WI38 (cell line): ENCODE measurements around the gene TGM4.

Experiments used
- H3K4me3 ChIP-seq: 2 replicates; pipeline ENCODE4 v1.5.1; 2011; ENCODE audit warnings: low read depth, mild to moderate bottlenecking, control low read depth, low read length
- TF ChIP-seq, protein P1 (sequence below): IDR thresholded peaks from 2 replicates; pipeline ENCODE4 v1.5.1; 2012; ENCODE audit warnings: low read depth, mild to moderate bottlenecking, control low read depth, low read length

The TGM4 gene

DNA sequence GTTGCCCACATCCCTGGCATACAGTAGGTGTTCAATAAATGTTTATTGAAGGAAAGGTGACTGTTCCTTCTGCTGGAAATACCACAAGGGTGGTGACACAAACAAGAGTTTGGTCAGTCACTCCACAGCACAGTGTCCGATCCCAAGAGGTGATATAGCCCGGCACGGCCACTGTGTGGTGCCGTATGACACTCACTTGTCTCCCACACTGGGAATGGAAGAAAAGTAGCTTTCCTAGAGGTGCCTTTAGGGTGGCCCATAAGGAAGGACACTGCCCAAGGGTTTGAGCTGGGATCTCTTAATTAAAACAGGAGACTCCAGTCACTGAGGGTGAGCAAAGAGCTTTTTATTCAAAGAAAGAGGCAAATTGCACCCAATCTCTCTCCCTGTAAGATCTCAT lies 40.5 kb downstream of the TGM4 start:
- H3K4me3 ChIP-seq, result no peak overlapping the region
- TF ChIP-seq, protein P1, sequence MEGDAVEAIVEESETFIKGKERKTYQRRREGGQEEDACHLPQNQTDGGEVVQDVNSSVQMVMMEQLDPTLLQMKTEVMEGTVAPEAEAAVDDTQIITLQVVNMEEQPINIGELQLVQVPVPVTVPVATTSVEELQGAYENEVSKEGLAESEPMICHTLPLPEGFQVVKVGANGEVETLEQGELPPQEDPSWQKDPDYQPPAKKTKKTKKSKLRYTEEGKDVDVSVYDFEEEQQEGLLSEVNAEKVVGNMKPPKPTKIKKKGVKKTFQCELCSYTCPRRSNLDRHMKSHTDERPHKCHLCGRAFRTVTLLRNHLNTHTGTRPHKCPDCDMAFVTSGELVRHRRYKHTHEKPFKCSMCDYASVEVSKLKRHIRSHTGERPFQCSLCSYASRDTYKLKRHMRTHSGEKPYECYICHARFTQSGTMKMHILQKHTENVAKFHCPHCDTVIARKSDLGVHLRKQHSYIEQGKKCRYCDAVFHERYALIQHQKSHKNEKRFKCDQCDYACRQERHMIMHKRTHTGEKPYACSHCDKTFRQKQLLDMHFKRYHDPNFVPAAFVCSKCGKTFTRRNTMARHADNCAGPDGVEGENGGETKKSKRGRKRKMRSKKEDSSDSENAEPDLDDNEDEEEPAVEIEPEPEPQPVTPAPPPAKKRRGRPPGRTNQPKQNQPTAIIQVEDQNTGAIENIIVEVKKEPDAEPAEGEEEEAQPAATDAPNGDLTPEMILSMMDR, result peak; percentile 34

DNA sequence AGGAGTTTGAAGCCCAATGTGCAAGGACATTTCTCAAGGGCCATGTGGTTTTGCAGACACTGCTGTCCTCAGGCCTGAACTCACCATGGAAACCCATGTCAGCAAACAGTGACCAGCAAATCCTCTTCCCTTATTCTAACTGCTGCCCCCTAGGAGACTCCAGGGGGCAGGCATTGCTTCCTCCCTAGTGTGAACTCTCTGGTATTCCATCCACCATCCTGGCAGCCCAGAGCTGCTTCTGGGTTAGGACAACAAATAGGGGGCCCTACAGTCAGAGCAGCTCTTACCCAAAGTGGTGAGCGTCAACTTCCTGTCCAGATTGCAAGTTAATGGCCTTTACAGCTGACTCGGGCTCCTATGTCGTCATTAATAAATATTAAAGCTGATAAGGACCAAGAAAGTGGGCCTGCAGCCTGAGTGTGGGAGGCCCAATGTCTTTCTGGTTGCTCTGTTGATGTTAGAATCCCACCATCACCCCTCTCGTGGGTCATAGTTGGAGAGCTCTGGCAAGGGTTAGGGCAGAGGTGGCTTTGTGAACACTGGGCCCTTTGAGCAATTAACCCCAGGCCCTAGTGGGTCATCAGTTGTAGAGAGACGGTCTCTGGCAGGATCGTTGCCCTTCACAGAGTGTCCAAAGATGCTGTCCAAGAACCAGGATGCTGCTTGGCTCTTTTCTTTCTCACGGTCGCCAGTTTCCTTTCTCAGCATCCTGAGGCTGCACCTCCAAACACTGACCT lies 41.5 kb downstream of the TGM4 start:
- TF ChIP-seq, protein P1, result 0 out of 2 replicates have a peak, but pooled peaks have one; percentile 7
- no peak overlapping the region for H3K4me3 ChIP-seq

DNA sequence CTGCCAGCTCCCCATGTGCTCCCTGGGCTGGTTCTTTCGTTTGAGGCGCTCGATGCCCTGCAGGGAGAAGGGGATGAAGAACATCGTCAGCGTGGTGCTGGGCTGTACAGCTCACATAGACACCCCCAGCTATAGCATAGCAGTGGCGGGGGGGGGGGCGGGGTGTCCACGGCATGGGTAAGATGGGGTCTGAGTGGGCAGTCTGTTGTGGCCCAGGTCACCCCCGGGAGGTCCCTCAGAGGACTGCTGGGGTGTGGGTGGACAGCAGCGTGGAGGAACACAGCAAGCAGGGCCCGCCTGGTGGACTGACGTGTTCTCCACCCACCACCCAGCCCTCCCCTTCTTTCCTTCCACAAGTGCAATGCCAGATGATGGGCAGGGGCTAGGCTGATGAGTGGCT lies 43.7 kb downstream of the TGM4 start:
- TF ChIP-seq, protein P1, result no peak

DNA sequence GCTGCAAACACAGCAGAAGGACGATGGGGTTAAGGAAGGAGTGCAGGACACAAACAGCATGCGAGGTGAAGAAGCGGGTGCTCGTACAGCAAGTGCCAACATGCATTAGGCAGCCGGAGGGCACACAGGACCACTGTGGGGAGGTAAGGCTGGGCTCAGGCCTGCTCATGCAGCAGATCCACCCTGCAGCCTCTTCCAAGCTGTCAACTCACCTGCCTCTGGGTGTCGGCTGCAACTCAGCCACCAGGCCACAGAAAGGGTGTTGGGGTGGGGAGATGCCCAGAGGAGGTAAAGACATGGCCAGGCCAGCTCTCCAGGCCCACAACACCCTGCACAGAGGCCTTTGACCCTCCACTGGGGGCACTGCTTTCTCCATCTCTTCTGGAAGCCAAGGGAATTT lies 44.2 kb downstream of the TGM4 start:
- H3K4me3 ChIP-seq, result no peak overlapping the region
- TF ChIP-seq, protein P1, result no peak

More for the DNA sequence above, 43.7 kb downstream of the TGM4 start:
- H3K4me3 ChIP-seq, result no peak overlapping the region

DNA sequence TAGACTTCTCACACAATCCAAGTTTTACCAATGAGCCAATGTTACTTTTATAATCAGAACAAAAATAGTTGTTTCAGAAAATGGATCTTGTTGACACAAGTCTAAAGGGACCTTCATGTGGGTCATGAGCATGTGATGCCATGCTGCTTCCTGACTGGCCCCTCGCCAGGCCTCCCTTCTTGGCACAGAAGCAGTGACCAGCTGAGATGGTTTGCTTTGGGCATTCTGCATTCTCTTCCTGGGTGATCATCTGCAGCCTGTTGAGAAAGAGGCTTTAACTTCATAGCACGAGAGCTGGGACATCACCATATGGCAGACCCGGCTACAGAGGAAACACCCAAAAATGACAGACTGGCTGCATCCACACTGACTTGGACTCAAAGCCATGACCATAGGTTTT lies 45.7 kb downstream of the TGM4 start:
- H3K4me3 ChIP-seq, result no peak overlapping the region
- TF ChIP-seq, protein P1, result no peak

DNA sequence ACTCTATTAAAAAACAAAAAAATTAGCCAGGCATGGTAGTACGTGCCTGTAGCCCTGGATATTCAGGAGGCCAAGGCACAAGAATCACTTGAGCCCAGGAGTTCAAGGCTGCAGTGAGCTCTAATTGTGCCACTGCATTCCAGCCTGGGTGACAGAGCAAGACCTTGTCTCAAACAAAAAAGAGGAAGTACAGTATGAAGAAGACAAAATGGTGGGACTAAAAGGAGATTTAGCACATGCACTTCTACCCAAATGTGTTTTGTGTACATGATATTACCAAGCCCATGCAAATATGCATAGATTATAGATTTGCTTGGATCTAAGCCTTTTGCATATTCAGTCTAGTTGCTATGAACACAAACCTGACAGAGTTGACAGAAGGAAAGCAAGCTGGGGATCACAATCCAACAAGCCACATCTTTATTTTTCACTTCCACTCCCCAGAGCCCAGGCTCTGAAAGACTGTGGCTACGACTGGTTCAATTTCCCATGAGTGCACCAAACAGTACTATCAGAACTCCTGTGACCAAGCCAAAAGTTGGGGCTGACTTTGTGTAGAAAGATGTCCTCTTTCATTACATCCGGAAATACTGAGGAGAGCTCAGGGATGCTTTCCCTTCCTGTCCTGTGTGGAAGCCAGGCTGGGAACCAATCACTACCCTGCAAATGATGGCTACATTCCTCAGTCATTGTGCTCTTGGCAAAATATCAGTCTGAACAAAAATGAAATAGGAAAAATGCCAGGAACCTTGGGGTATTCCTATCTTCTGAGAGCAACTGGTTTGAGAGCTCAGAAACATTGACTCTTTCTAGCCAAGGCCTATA lies 49.4 kb downstream of the TGM4 start:
- no peak overlapping the region for H3K4me3 ChIP-seq
- TF ChIP-seq, protein P1, result no peak
